GM19468 (cell line): ENCODE data around the gene KDM8.
"Not testable (repeated sequence)": the region's sequence is repeated elsewhere in the genome, so short reads cannot be mapped to it uniquely, and the experiment has no call there.

Source experiments
- ATAC-seq: cut with Tn5 transposase; IDR thresholded peaks from one replicate; pipeline ENCODE4 v1.9.1; 2021; ENCODE audit warnings: mild to moderate bottlenecking, moderate library complexity, moderate number of reproducible peaks; ENCODE audit not compliant: unreplicated experiment; ENCODE audit errors: extremely low read depth

KDM8 gene

DNA sequence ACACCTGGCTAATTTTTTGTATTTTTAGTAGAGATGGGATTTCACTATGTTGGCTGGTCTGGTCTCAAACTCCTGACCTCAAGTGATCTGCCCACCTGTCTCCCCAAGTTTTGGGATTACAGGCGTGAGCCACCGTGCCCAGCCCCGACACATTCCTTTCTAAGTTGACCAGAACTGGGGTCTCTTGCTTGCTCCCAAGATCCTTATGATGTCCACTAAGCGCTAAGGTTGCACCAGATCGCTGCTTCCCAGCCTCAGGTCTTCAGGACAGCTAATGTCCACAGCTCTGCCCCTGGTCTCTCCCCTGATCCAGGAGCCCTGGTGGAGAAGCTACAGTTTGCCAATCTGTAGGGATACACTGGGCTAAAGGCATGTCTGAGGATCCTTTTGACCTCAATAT is 35.7 kb downstream of the KDM8 start:
- no peak for ATAC-seq

DNA sequence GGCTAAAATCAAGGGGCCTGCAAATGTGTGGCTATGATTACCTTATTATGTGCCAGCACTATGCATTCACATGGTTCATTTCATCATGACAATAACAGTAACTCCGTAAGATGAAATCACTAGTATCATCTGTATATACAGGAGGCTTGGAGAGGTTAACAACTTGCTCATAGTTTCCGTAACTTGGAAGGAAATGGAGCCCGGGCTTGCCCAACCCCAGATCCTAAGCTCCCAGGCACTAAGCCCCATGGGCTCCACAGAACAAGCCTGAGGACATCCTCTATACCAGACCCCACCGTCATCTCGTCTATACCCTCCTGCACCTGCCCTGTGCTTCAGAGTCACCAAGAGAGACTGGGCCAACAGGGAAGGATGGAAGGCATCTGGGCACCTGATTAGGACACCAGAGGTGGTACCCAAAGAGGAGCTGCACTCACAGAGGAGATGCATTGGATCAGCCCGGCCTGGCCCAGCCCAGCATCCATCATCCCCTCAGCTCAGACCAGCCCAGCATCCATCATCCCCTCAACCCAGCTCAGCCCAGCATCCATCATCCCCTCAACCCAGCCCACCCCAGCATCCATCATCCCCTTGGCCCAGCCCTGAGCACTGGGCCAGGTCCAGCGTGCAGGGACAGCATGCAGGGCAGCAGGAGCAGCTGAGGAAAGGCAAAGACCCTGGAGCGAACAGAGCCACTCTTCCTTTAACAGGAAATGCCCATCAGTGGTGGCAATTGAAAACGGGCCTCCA is 36.8 kb downstream of the KDM8 start:
- ATAC-seq, result no peak

DNA sequence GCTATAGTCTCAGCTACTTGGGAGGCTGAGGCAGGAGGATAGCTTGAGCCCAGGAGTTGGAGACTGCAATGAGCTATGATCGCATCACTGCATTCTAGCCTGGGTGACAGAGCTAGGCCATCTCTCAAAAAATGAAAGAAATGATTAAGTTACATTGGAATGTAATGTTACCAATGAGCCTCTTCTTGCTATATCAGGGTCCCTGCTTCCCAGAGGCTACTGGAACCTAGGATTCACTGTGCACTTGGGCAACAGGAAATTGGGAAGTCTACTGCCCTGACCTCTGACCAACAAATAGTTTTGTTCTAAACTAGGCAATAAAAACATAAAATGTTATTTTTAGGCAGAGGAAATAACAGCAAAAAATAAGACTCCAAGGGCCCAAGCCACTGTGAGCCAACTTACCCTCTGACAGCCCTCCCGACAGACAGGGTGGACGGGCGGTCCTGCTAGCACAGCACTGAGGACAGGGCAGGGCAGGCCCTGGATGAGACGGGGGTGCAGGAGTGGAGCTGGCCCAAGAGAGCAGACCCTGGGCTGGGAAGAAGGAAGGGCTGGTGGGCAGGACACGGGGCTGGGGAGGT is 37.7 kb downstream of the KDM8 start:
- ATAC-seq, result no peak

DNA sequence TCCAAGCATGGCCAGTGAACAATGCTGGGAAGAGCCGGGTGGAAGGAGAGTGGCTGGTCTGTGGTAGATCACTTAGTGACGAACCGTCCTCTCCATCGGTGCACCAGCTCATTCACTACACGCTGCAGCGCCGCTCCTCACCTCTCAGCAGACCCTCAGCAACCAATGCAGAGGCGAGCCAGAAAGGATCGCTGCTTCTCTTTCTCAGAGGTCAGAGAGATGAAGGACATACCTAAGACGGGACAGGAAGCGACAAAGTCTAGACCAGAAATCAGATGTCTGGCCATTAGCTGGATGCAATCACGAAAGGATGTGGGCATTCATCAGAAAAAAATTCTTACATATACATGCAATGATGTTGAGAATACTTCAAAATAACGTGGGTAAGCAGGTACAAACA is 38.3 kb downstream of the KDM8 start:
- no peak for ATAC-seq

DNA sequence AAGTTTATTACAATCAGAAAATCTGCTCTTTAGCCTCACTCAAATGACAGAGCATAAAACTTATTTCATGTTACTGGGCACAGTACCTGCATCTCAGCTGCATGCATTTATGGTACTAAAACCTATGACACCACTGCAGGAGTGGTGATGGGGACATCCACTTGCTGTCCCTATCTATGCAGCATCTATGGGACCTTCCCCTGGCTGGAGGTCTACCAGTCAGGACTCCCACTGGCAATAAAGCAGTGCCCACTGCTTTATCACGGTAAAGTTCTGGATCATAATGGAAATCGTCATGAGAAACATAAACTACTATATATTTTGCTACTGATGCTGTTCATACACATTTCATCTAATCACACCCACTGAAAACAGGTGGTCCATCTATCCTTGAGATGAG is 39.1 kb downstream of the KDM8 start:
- no peak for ATAC-seq

DNA sequence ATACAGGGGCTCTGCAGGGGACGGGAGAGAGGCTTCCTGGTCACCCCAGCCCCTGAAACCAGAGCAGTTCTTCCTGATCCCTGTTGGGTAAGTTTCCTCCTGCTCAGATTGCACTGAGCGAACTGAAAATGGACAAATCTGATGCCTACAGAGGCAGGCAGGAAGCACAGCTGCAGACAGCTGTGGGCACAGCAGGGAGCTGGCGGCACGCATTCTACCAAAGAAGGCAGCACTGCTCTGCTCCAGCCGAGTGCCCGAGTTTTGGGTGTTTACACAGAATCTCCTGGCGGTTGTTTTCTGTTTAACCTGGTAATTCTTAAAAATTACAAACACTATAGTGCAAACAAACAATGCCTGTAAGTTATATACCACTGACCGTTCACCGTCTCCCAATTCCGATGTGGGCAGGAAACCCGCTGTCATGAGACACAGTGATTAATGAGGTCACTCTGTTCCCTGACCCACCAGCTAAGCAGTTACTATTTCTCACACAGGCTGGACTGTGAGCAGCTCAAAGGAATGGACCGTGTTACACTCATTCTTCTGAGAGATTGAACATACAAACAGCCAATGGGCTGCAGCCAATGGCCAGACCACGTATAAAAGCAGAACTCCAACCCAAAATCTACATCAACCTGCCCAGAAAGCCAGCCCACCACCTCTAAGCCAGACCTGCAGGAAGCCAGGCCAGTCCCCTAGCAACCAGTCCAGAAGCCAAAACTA is 39.7 kb downstream of the KDM8 start:
- no peak for ATAC-seq

DNA sequence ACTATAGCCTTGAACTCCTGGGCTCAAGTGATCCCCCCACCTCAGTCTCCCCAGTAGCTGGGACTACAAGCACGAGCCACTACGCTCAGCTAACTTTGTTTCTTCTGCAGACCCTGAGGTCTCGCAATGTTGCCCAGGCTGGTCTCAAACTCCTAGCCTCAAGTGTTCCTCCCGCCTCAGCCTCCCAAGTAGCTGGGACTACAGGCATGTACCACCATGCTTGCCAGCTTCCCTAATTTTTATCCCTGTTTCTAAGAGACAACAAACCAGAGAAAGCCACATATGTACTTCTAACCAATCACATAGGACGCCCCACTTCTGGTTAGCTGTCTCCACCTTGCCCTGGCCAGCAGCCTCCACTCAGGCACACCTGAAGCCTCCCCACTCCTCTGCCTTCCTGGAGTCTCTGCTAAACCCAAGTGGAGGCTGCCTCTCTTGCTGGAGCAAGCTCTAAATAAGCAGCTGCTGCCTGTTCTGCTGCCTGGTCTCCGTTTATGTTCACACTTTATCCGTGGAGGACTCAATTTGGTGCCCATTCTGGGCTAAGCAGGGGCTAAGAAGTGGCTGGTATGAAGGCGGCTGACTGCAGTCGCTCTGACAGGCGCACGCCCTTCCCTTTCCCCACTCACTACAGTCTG is 40.5 kb downstream of the KDM8 start:
- no peak for ATAC-seq

DNA sequence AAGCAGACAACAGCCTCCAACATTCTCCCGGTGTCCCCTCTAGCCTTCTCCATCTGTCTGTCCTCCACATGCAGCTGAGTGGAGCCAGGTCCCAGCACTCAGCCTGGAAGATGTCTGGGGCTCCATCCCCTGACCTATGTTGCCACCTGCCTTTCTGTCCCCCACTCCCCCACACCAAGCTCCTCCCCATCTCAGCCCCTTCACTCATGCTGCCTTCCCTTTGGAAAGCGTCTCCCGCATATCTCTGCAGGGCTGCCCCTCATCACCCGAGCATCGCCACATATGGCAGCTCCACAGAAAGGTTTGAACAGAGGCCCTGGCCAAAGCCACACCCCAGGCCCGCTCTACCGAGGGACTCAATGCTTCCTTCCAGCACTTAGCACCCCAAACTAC is 41.0 kb downstream of the KDM8 start:
- ATAC-seq, result no peak

DNA sequence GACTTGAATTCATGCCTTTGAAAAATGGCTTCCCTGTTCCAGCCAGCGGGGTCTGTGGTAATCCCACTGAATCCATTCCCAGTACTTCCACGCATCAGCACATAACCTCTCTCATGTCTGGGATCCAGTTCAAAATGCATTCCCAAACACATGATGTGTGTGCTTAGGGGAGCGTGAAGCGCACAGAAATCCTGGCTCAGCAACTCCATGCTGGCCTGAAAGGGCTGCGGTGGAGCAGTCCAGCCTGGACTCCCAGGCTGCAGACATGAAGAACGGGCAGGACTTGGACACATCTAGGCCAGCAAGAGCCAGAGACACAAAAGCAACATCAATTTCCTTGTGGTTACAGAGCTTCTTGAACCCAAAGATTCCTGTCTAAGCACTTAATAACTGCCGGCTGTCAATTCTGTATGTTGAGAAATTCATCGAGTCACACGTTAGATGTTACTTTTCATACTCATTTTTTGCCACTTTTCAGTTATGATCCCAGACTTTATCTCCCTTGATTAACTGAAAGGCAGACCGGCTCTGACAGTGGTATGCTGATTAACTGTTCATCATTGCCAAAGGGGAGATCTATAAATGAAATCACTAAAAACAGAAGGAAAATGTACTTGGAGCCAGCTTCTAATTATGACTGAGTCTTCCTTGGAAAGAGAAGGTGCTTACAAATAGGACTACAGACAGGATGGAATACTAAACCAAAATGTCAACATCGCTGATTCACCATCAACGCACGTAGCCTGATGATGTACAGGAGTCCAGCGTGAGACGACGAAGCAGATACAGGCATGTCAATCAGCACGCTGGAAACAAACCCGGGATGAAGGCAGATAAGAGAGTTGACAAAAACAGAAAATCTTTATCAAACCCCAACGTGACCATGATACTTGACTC is 42.2 kb downstream of the KDM8 start:
- ATAC-seq, result no peak

DNA sequence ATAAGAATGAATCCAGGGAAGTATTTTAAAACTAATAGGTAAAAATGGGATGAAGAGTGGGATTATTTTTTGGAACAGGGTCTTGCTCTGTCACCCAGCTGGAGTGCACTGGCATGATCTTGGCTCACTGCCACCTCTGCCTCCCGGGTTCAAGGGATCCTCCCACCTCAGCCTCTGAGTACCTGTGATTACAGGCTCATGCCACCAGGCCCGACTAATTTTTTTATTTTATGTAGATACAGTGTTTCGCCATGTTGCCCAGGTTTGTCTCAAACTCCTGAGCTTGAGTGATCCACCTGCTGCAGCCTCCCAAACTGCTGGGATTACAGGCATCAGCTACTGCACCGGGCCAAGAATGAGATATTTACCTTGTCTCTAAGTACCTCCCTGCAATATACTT is 43.1 kb downstream of the KDM8 start:
- ATAC-seq, result no peak

DNA sequence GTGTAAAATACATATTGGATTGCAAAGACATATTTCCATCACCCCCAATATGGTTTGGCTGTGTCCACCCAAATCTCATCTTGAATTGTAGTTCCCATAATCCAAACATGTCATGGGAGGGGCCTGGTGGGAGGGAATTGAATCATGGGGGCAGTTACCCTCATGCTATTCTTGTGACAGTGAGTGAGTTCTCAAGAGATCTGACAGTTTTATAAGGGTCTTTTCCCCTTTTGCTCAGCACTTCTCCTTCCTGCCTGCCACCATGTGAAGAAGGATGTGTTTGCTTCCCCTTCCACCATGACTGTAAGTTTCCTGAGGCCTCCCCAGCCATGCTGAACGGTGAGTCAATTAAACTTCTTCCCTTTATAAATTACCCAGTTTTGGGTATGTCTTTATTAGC is 43.8 kb downstream of the KDM8 start:
- ATAC-seq, result not testable (repeated sequence)

DNA sequence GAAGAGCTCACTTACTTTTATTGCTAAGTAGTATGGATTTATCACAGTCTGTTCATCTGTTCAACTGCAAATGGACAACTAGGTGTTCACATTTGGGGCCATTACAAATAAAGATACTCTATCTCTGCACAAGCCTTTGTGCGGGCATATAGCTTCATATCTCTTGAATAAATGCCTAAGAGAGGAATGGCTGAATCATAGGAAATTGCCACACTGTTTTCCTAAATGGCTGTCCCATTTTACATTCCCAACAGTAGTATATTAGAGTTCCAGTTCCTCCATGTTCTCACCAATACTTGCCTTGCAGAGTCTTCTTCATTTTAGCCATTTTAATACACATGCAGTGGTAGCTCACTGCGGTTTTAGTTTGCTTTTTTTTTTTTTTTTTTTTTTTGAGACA is 44.7 kb downstream of the KDM8 start:
- no peak for ATAC-seq

DNA sequence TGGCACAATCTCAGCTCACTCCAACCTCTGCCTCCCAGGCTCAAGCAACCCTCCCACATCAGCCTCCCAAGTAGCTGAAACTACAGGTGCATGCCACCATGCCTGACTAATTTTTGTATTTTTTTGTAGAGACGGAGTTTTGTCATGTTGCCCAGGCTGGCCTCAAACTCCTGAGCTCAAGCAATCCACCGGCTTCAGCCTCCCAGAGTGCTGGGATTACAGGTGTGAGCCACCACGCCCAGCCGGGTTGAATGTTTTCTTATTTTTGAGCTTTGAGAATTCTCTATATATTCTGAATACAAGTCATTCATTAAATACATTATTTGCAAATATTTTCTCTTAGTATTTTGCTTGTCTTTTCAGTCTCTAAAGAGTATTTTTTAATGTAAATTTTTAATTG is 45.6 kb downstream of the KDM8 start:
- not testable (repeated sequence) for ATAC-seq

DNA sequence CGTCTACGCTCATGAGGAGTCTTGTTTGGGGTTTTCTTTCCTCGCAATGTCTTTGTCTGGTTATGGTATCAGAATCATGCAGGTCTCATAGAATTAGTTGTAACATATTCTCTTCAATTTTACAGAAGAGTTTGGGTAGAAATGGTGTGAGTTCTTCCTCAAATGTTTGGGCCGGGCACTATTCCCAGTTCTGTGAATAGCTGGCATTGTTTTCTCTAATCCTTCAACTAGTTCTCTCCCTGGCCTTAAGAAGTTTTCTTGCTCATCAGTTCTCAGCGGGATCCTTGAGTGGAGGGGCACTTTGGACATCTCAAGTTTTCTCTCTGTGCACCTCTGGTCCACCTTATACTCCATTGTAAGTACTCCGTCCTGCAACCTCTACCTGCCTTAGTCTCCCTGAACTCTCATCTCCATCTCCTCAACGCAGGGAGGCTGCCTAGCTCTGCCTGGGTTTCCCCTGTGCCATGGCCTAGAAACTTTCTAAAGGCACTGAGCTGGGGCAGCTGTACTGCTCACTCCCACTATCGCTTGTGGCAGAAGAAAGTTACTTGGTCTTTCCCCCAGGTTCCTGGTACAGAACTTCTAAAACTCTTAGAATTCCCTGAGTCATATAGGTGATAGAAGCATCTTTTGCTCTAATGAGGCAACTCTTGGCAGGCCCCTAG is 48.3 kb downstream of the KDM8 start:
- no peak for ATAC-seq

DNA sequence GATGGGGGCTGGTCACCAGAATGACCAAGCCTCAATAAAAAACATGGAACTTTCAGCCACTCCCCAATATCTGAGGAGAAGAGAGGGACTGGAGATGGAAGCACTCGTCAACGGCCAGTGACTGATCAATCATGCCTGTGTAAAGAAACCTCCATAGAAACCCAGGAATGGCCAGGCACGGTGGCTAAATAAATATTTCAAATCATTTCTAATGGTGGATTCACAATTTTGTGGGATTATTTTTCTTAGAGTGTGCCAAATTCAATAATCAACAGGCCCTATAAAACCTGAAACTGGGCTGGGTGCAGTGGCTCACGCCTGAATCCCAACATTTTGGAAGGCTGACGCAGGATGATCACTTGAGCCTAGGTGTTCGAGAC is 48.9 kb downstream of the KDM8 start:
- ATAC-seq, result no peak

DNA sequence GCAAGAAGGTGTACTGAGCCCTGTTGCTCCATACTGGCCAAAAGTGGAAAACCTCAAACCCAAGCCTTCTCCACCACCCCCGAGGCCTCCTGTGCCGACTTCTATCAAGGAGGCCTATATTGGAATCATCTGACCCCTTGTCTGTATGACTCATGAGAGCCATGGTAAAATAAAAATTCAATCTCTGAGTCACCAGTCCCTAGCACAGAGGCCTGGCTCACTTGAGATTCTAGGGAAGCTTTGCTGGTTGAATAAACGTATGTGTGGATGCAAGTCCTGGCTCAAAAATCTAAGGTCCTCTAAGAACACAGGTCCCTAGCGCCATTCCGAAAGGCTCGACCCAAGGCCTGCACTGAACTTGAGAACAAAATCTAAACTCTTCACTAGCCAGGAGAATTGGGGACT is 50.2 kb downstream of the KDM8 start:
- no peak for ATAC-seq

DNA sequence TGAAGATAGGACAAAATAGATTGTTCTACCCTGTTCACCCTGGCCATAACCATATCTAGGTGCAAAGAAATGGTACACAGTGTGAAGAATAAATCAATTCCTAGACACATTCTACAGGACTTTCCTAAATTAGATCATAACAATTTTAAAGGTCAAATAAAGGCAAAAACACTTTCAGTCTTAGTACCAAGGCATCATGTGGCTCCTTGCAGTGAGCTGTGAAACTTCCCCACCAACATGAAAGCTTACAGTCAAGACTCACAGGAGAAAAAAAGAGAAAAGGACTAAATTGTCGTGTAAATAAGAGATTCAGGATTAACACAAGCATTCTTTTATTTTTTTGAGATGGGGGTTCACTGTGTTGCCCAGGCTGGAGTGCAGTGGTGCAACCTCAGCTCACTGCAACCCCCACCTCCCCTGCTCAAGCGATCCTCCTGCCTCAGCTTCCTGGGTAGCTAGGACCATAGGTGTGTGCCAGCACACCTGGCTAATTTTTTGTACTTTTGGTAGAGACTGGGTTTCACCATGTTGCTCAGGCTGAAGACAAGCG is 51.0 kb downstream of the KDM8 start:
- ATAC-seq, result no peak

DNA sequence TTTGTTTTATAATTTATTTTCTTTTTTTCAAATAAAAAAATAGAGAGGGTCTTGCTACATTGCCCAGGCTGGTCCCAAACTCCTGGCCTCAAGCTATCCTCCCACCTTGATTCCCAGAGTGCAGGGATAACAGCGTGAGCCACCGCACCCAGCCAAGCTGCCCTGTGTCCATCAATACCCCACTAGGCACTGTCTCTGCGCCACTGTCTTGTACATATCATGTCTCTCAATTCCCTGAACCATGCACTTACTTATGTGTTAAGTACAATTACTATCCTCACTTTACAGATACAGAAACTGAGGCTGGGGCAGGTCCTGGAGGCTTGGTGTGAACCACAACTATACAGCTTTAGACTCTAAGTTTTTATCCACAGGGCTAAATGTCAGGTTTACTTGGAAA is 53.5 kb downstream of the KDM8 start:
- ATAC-seq, result no peak

DNA sequence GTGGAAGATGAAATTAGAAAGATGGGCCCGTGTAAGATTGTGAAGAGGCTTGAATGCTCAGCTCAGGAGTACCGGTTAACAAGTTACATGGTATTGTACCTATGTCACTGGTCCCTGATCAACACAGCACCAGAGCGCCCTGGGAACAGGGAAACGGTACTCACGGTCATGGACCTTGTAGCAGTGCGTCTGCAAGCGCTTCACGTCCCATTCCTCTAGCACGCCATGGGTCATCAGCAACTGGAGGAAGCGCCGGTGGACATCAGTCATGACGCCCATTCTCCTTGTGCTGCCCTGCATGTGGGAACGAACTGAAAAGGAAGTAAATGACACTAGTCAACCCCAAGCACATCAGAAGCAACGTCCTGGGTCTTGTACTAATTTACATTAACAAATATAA is 53.9 kb downstream of the KDM8 start:
- no peak for ATAC-seq
